H1 (cell line): ENCODE results near the gene C19orf25. TPM values are rescaled to one million over a fixed set of nuclear protein-coding genes. Genes with fewer than 3 reads are reported as not detected.

Experiments used
- BRCA1 ChIP-seq: IDR thresholded peaks from 2 replicates; pipeline ENCODE4 v1.6.1; 2012; ENCODE audit warnings: low read depth, low read length, improper control_type of control experiment
- CHD7 ChIP-seq: fragments of 300-600 bp; sonication (generic); IDR thresholded peaks from 2 replicates; pipeline ENCODE4 v1.7.1; 2012; ENCODE audit warnings: low read length, moderate library complexity, mild to moderate bottlenecking, inconsistent platforms; ENCODE audit not compliant: insufficient replicate concordance
- GABPA ChIP-seq: IDR thresholded peaks from 2 replicates; pipeline ENCODE4 v1.6.1; 2011; ENCODE audit warnings: mild to moderate bottlenecking, low read length, moderate library complexity, borderline replicate concordance; ENCODE audit not compliant: insufficient read depth
- HDAC6 ChIP-seq: IDR thresholded peaks from one replicate; pipeline ENCODE4 v1.7.1; 2012; ENCODE audit warnings: low read depth, mild to moderate bottlenecking, inconsistent platforms, low read length, moderate library complexity
- NRF1 ChIP-seq: IDR thresholded peaks from 2 replicates; pipeline ENCODE4 v1.6.1; 2011; ENCODE audit warnings: mild to moderate bottlenecking, low read depth, low read length, improper control_type of control experiment
- PHF8 ChIP-seq: fragments of 200-600 bp; sonication (generic); conservative IDR thresholded peaks from 2 replicates; pipeline ENCODE4 v1.7.1; 2012; ENCODE audit warnings: low read depth, mild to moderate bottlenecking, inconsistent platforms, low read length, moderate library complexity
- POU5F1 ChIP-seq: IDR thresholded peaks from 2 replicates; pipeline ENCODE4 v1.6.1; 2011; ENCODE audit warnings: low read depth, mild to moderate bottlenecking, low read length, moderate library complexity
- RFX5 ChIP-seq: IDR thresholded peaks from 2 replicates; pipeline ENCODE4 v1.6.1; 2011; ENCODE audit warnings: low read depth, low read length, improper control_type of control experiment, borderline replicate concordance
- SP2 ChIP-seq: IDR thresholded peaks from 2 replicates; pipeline ENCODE4 v1.6.1; 2012; ENCODE audit warnings: mild to moderate bottlenecking, low read length, inconsistent platforms
- YY1 ChIP-seq: IDR thresholded peaks from 2 replicates; pipeline ENCODE4 v1.6.1; 2011; ENCODE audit warnings: low read depth, mild to moderate bottlenecking, low read length
- polyA plus RNA-seq, 7 experiments: library from polyadenylated mRNA; depleted of rRNA in 3 of 7; stranded (reverse) in 5 of 7; unstranded in 2 of 7; fragments of >200 nt in 5 of 7; fragments of 200-250 nt in 2 of 7; gene quantifications; 1 replicate in 5 of 7; 2 replicates in 1 of 7; 4 replicates in 1 of 7; pipeline versions ENCODE4 v1.2.1 to v1.2.3, GENCODE V29; 2011 to 2013; ENCODE audit warnings: missing spikeins in 2 of 7, mixed read lengths in 2 of 7
- total RNA-seq: library from RNA; stranded (reverse); fragmentation: NEBNext Ultra II Directional; extraction: Animal tissue kit (Norgen Biotek cat#: 25700); gene quantifications from 2 replicates; pipeline ENCODE4 v1.2.1, GENCODE V29; 2021

C19orf25 gene
- total and polyA plus RNA-seq, 2 of the 8 experiments (the other 6 are each of a cell fraction or from before 2014, with no cell fraction given): 41.3 to 67.4 TPM

GRCh38 chr19:1428738-1429391 lies 50.1 kb downstream of the C19orf25 start (continued):
- TF ChIP-seq YY1 (no peak), HDAC6 (no peak), SP2 (no peak), CHD7 (no peak), NRF1 (no peak), RFX5 (no peak), GABPA (no peak), BRCA1 (no peak), PHF8 (no peak), POU5F1 (no peak)
